CD1c-positive myeloid dendritic cell (primary cell): Measurements from ENCODE around the gene CIAO2B.

Source experiments
- DNase-seq: peaks from one replicate; pipeline ENCODE4 v3.0.0-alpha.2; 2016; ENCODE audit errors: extremely low spot score

CIAO2B gene

DNA sequence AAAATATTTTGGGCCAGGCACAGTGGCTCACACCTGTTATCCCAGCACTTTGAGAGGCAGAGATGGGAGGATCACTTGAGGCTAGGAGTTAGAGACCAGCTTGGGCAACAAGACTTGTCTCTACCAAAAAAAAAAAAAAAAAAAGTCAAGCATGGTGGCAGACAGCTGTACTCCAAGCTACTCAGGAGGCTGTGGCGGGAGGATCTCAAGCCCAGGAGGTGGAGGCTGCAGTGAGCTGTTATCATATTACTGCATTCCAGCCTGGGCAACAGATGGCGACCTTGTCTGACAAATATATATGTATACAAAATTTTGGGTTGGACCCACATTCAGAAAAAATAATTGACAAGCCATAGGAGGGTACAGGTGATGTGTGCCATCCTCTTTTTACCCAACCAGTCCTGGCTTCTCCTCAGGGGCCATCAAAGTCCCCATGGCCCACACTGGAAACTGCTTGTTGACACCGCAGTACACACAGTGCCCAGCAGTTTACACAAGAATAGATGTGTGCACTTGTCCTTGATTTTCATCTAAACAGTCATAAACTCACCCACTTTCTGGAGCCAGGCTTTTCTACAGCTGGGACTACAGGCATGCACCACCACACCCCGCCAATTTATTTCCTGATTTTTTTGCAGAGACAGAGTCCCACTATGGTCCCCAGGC, 2.8 kb upstream of the CIAO2B start:
- DNase-seq, result no peak

DNA sequence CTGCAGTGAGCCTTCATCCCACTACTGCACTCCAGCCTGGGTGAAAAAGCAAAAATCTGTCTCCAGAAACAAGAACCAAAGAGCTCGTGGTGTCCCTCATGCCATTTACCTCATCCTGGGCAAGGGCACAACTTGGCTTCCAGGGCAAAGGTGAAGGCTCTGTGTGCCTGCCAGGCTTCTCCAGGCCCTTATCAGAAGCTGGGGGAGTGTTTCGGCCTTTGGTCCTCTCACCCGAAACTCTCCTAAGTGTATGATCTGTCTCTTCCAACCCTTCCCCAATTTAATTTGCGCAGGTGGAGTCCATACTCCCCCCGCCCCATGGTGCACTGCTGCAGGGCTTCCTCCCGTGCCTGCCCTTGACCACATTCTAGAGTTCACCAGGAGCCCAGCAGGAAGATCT, 2.3 kb upstream of the CIAO2B start:
- no peak for DNase-seq

DNA sequence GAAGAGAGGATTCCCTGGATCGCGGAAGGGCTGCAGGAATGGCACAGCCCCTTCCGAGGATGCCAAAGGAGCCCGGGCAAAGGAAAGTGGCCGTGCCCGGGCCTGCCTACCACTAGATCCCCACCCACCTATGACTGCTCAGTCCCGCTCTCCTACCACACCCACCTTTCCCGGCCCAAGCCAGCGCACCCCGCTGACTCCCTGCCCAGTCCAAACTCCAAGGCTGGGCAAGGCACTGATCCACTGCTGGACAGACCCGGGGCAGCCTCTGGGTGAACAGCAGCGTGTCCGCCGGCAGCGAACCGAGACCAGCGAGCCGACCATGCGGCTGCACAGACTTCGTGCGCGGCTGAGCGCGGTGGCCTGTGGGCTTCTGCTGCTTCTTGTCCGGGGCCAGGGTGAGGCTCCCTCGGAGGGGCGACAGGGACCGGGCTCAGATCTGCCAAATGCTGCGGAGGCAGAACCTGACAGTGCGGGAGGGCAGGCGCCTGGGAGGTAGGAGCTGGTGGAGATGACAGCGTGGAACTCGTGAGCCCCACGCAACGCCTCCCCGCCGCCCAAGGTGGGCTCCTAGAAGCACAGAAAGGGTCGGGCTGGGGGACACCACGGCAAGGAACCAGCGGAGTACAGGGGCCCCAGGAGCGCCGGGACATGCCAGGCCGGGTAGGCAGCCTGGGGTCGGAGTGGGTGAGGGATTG, 1.3 kb upstream of the CIAO2B start, which contains the start of gene CES2:
Gene CES2, plus strand, starts transcription at position 203 of the 698 bp plus-strand sequence. Its CDS starts 120 bp downstream, at position 323.
- no peak for DNase-seq

DNA sequence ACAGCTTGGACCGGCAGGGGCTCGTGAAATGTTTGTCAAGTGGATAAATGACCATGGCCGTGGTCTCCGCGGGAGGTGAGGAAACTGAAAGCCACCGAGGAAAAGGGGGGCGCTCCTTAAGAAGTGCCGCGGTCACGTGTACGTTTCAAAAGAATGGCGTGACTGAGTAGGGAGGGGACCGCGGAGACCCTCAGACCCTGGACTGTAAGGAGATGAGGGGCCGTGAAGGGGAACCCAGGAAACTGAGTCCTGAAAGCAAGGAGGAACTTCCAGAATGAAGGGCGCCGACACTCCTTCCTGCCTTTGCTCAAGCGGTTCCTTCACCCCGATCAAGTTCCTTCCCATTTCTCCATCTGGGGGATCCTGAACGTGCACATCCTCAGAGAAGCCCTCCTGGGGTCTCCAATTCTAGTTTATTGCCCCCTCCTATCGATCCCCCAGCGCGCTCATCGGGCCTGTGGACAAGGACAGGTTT, 674 bp upstream of the CIAO2B start:
- peak; percentile 31 for DNase-seq

DNA sequence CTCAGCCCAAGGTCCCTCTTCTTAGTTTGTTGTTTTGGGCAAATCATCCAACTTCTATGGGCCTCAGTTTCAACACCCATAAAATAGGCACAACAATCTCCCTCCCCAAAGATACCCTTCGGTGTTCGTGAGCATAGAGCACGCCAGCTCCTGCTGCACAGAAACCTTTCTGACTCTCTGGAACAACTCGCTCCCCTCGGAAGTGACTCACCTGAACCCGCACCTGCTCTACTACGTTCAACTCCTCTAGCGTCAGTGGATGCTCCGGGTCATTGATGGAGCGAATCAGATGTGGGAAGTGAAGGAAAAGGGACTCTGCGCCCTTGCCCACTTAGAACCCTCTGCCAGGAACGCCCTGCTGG, 445 bp downstream of the CIAO2B start:
- no peak for DNase-seq

DNA sequence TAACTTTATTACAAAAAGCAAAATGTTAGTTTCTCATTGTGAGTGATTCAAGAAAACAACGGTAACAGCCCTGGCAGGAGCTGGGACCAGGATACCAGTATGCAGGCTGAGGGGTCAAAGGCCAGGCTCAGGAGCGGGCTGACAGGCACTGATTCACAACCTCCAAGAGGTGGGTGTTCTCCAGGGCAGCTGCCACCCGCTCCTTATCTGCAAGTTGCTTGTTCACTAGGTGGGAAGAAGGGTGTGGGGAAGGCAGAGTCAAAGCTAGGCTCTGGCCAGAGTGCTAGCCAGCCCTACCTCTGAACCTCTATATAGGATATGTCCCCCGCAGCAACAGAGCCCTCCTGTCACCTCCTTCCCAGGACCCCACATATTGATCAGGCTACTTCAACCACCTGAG, 2.1 kb downstream of the CIAO2B start:
- no peak for DNase-seq

DNA sequence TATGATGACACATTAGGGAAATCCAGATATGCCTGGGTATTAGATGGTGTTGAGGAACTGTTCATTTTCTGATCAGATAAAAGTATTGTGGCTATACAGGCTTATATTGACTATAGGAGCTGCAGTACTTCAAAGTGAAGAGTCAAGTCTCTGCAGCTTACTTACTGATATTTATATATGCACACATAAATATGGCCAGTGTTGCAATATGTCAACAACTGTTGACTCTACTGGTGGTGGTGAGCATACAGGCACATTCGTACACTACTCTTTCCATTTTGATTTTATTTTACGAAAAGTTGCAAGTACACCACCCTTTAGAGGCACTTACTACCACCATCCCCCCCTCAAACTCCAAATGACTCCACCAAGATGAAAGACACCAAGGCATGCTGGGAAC, 2.5 kb downstream of the CIAO2B start:
- DNase-seq, result no peak

DNA sequence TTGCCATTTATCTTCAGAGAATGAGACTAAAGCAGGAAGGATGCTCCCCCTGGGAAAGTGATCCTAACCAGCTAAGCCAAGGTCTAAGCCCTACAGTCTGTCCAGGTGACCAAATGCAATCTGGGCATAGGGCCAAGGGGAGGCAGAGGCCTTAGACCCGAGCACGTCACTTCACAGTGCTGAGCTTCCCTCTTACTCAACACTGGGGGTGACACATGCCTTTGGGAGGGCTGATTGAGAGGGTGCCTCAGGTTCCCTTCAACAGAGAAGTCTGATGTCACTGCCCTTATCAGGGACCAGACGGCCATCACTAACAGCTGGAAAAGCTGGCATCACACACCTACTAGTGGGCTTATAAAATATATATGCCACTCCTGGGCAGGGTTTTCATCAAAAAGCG, 4.0 kb downstream of the CIAO2B start:
- peak; percentile 17 for DNase-seq

DNA sequence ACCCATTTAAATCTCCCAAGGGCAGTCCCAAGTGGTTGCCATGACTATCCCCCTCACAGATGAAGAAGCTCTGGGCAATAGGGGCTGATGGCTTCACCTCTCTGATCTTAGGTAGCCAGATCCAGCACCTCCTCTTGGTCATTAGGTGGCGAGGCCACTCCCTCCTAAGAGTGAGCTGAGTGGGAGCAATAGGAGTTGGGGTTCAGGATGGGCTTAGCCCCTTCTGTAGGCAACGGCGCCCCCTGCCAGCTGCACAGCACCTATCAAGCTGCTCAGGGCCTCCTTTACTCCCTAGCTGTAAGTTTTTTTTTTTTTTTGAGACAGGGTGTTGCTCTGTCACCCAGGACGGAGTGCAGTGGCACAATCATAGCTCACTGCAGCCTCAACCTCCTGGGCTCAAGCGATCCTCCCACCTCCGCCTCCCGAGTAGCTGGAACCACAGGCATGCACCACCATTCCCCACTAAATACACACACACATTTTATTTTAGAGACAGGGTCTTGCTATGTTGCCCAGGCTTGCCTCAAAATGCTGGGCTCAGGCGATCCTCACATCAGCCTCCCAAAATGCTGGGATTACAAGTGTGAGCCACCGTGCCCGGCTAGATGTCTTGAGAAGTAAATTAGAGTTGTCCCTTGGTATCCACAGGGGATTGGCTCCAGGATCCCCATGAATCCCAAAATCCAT, 5.4 kb downstream of the CIAO2B start:
- DNase-seq, result peak; percentile 3

DNA sequence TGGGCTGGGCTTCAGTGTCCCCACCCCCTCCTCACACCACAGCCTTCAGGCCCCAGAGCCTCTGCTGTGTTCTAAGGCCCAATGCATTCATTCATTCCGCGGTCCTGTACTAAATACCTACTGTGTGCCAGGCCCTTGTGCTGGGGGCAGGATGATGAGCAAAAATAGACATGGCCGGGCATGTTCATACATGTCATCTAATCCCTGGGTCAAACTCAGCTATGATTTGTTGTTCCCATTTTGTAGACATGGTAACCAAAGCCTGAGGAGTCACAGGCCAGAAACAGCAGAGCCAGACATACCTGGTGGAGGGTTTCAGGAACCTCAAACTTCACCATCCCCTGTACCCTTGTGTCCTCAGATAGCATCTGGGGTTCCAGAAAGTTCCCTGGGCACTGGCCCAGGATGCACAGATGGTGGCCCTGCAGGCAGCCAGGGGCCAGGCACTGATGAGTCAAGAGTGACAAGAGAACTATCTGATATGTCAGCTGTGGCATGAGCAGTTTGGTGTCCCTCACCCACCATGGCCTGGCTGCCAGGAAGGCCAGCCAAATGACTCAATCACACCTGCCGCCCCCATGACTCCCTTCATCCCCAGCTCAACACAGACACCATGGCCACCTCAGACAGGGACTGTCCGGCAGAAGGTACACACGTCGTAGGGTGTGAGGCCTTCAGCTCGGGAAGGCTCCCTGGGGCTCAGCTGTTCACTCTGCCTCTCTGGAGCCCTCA, 6.1 kb downstream of the CIAO2B start:
- no peak for DNase-seq

DNA sequence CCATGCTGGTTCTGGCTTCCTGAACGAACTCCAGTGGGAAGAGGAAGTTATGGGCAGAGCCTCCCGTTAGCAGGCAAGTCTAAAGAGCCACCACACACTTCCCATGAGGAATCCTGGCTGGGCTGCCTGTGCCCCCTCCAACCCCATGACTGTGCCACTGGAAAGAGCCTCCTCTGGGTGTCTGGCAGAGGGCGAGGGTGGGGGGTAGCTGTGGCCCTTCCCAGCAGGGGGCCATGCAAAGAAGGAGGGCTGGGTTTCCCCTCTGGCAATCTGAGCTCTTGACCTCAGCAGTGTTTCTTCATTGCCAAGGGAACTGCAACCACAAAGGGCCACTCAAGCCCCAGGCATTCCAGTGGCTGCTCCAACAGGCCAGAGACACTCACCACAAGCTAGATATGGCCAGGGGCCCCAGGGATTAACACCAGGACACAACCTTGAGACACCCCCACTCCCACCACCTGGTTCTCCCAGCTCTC, 7.2 kb downstream of the CIAO2B start:
- DNase-seq, result peak; percentile 44

DNA sequence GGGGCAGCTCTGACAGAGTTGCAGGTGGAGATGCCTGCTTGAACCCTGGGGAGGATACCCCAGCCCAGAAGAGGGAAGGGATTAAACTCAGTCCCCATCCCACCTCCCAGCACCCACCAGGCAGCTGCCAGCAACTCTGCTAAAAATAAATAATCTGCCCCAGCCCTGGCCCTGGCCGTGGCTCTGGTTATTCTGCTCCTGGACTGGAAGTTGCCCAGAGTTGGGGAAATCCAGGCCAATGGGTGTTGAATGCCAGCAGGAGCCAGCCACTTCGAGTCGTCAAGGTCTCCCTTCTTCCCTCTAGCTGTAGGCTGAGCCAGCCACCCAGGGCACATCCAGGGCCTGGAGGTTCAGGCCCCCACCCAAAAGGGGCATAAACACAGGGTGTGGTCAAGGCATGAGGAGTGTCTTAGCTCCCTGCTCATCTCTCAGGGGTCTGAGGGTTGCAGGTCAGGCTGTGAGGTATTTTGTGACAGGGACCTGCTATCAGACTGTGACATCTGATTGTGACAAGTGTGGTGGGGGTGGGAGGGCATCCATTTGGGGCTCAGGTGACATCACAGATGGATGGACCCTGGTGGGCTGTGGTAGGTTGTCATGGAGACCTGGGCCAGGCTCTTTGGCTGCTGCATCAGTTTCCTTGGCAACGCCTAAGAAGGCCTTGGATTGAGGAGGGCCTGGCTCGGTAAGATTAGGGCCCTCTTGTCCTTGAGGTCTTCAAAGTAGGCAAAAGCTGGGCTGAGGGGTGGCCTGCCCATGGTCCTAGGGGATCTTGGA, 7.8 kb downstream of the CIAO2B start:
- no peak for DNase-seq

DNA sequence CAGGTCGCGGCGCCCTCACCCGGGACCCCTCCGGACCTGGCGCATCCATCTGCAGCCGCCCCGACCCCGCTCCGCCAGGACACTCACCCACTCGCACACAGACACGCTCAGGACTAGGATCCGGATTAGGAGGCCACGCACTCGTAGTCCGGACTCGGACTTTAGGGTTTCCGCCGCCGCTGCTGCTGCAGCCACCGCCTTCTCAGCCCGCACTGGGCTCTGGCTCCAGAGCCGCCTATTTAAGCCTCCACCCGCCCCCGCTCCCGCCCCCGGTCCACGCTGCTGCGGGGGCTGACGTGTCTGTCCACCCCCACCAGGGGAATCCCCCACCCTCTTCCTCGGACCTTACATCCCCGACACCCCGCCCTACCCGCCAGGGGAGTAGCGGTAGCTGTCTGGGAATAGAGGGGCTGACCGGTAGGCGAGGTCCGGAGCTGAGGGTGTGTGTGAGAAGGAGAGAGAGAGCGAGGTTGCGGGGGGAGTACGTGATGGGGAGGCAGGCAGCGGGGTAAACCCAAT, 8.8 kb downstream of the CIAO2B start, which contains the start of gene RRAD:
Gene RRAD, minus strand, starts transcription at position 214 of the 519 bp plus-strand sequence. CDS start 356 bp downstream, outside the sequence.
- peak; percentile 7 for DNase-seq

DNA sequence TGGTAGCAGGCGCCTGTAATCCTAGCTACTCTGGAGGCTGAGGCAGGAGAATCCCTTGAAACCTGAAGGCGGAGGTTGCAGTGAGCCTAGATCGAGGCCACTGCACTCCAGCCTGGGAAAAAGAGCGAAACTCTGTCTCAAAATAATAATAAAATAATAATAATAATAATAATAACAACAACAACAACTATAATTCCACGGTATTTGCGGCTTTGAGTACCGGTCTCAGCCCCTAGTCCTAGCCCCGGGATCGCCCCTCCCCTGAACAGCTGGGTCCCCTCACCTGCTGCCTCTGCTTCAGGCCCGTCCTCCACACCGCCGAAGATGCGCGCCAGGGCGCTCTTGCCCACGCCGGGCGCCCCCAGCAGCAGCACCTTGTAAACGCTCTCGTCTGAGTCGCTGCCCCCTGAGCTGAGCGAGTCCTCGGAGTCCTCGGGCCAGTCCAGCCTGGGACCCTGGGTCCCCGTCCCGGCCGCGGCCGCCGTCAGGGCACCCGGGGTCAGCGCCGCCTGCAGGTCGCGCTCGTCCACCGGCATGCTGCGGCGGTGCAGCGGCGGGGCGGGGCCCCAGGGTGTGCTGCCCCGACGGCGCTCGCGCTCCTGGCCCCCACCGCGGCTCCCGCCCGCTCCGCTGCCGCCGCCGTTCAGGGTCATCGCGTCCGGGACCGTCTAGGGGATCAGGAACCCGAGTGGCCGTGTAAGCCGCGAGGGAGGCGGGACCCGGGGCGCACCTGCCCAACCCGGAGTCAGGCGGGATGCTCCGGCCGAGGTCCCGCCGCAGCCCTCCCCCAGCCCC, 9.5 kb downstream of the CIAO2B start:
- DNase-seq, result peak; percentile 60

DNA sequence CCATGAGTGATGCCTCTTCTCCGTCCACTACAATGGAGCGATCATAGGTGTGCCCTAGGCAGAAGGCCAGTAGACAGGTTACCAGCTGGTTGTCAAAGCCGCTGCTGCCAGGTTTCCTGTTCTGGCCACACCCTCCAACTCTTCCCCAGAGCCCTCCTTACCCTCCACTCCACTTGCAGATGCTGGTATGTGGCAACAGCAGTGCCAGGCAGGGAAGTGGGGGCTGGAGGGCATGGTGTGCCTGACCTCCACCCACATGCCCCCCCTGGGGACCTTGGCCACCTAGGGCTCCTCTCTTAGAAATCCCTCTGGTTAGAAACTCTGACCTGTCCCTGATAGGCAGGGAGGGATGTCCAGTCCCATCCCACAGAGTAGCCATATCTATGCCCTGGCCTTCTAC, 10.3 kb downstream of the CIAO2B start:
- DNase-seq, result no peak

DNA sequence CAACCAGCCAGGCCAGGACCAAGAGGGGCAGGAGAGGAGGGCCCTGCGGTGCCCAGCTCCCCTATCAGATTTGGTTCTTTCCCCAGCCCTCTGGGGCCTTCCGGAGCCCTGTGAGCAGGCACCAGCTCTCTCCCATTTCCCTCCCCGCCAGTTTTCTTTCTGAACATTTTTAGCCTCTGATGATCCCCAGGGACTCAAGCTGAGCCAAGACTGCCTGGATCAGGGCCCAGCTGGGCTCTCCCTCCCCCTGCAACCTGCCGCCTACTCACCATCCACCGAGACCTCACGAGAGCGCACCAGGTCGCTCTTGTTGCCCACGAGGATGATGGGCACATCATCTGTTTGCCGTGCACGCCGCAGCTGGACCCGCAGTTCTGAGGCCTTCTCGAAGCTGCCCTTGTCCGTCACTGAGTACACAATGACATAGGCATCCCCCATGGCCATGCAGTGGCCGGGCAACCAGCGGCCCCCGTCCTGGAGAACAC, 10.9 kb downstream of the CIAO2B start:
- DNase-seq, result no peak

DNA sequence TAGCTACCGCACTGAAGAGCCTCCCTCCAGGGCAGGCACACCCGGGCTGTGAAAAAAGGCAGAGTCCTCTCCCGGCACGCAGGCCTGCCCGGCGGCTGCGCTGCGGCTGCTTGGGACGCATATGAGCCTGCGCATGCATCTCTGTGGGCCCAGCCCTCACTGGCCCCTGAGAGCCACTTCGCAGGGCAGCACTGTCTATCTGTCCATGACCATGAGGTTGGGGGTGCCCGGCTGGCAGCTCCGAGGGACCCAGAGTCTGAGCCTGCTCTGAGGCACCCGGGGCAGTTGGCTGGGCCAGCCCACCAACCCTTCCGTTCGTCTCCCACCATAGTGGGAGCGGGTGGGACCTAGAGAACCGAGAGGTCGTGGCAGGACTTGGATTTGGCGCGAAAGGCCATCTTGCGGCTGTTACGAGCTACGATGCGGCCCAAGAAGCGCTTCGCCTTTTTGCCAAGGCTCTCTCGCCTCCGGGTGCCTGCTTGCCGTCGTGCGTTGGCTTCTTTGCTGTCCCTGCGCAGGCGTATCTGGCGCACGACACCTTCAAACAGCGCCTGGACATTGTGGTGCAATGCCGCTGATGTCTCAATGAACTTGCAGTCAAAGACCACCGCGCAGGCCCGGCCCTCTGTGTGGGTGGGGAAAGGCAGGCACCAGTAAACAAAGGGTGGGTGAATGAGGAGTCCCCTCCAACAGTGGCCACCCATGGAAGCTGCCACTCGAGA, 12.3 kb downstream of the CIAO2B start:
- DNase-seq, result no peak

DNA sequence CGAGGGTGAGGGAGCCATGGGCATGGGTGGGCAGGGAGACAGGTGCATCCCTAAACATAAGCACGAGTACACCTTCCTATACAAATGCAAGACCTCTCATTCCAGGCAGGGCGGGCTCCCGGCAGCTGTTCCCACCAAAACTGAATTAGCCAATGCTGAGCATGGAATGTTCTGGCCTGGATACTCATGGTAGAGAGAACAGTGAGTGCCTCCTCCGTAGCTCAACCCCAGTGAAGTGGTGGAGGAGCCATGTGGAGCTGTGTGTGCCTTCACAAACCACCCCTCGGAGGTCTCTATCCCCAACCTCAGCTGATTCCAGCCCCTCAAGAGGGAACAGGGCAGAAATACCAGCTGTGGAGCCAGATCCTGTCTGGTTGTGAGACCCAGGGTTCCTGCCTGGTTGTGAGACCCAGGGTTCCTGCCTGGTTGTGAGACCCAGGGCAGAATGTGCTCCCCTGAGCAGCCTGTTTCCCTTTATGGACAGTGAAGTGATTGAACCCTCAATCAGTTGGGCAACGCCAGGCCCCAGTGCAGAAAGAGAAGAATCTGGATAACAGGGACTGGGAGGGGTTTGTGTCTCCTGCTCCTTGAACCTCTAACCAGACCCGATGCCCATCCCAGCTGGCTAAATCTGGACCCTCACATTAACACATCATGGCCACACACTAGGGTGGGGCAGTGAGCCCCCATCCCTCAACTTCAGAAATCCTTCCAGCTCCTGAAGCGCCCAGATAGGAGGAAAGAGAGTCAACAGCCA, 13.1 kb downstream of the CIAO2B start:
- no peak for DNase-seq

DNA sequence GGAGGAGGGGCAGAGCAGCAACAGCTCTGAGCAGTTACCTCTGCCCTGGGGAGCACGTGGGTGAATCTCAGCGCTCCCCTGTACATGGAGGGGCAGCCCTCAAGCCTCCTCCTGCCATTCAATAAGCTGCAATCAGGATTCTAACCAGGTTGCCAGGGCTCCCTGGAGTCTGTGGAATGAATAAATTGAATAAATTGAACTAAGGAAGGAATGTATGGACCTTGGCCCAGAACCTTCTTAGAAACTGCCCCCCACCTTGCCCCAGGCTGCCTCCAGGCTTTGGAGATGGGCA, 14.0 kb downstream of the CIAO2B start:
- DNase-seq, result no peak
